Measurements from ENCODE around the gene NXPH2.

- TF ChIP-seq ZNF788 (CRISPR knock-in tag; IDR thresholded peaks at IDR 0.05; ENCODE audit: borderline replicate concordance) (no peak), ZNF101 (CRISPR knock-in tag; IDR thresholded peaks at IDR 0.05; ENCODE audit: borderline replicate concordance, low read depth) (no peak), PAX8 (CRISPR knock-in tag; IDR thresholded peaks at IDR 0.05; ENCODE audit: borderline replicate concordance) (no peak), ZNF292 (CRISPR knock-in tag; IDR thresholded peaks at IDR 0.05; ENCODE audit: borderline replicate concordance, low read depth) (no peak), REPIN1 (CRISPR knock-in tag; IDR thresholded peaks at IDR 0.05; ENCODE audit: borderline replicate concordance, low read depth) (no peak), ZNF674 (CRISPR knock-in tag; IDR thresholded peaks at IDR 0.05; ENCODE audit: low read depth) (no peak), EP300 (IDR thresholded peaks at IDR 0.05; ENCODE audit: low read depth in 2 of 2, low read length in 2 of 2) (no peak; a peak in 1 of 4 replicates), EP300 (CRISPR knock-in tag; IDR thresholded peaks at IDR 0.05; ENCODE audit: borderline replicate concordance) (no peak), ZNF572 (CRISPR knock-in tag; IDR thresholded peaks at IDR 0.05) (no peak), RAD21 (CRISPR knock-in tag; IDR thresholded peaks at IDR 0.05) (no peak), ZNF773 (CRISPR knock-in tag; IDR thresholded peaks at IDR 0.05; ENCODE audit: borderline replicate concordance) (no peak), CEBPB (IDR thresholded peaks at IDR 0.05; ENCODE audit: borderline replicate concordance, low read depth, low read length) (no peak), NR2C2 (CRISPR knock-in tag; IDR thresholded peaks at IDR 0.05; ENCODE audit: borderline replicate concordance) (no peak)
These were observed 72.7 kb downstream of the NXPH2 start for GRCh38 chr2:138707392-138708074.

Data from HepG2 (cell line).